ENCODE measurements around the gene CIZ1. TPM values are rescaled to one million over a fixed set of nuclear protein-coding genes. Genes with fewer than 3 reads are reported as not detected.

CIZ1 gene
- total and polyA plus RNA-seq, 2 of the 13 experiments (the other 11 are each of a cell fraction or from before 2014, with no cell fraction given): 30.6 to 50.3 TPM

DNA sequence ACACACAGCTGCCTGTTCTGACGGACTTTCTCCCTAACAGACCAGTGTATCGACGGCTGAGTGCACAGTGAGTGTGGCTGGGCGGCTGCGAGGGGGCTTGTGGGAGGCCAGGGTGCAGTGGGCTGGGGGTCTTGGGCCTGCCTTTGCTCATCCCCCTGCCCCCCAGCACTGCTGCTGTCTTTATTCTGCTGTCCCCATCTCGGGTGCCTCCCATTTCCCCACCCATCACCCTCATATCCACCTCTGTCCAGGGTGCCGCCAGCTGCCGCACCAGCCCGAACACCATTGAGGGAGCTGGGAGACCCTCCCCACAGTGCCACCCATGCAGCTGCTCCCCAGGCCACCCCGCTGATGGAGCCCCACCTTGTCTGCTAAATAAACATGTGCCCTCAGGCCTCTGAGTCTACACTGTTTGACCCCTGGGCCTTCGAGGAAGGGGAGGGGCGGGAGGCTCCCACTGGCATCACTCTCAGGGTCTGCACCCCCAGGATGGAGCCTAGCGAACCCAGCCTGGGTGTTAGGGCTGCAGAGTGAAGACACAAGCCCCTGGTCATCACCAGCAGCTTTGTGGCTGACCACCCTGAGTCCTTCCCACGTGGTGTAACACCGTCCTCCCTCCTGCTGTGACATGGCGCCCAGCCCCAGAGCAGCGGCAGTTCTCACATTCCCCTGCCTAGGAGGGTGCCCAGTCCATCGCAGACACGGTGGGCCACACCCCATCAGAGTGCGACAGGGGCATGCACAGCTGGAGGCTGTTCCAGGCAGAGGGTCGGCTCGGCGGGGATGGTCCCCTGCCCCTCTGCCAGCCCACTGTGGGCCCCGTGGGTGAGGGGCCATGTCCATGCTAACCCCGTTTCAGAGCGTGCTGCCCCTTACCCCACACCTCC, 38.1 kb downstream of the CIZ1 start:
- no peaks in the 10 kb centered on the region for H3K9me3 ChIP-seq (ENCODE audit: low read length)
- DNase-seq (ENCODE audit: low spot score) (no peak), FAIRE-seq (no peak), ATAC-seq (peak; percentile 44)
- H3K36me3 ChIP-seq (replicated peaks in 1 of 2; ENCODE audit: control insufficient read depth in 1 of 2, insufficient read depth in 2 of 2, low read length in 2 of 2): no peaks in the 10 kb centered on the region
- peak overlapping the region; percentile 62 for H3K4me2 ChIP-seq (ENCODE audit: low read depth, low read length)
- H4K20me1 ChIP-seq (ENCODE audit: insufficient read depth, low read length): no peaks in the 10 kb centered on the region
- intact Hi-C loops (cut with micrococcal nuclease; ENCODE audit: unreplicated experiment) (no loop called here), in situ Hi-C loops (cut with HindIII; ENCODE audit: extremely low pct_ligation_motif_present, low pct_unique_long_range_greater_than_20kb) (no loop called here)
- ChIA-PET POLR2A (interaction anchor here (1.8 kb wide), 1 partner anchor 37 kb away, joined by 5 read pairs; no protein-coding TSS in a partner anchor), CTCF (ENCODE audit: low intra/inter-chr PET ratio, low total read pairs) (no interaction called here)
- H3K27ac ChIP-seq (ENCODE audit: extremely low read length, insufficient read depth, low read length): no peak overlapping the region
- peak overlapping the region in 1 of 3 experiments; percentile 53; a peak in 1 of 6 replicates for H3K4me3 ChIP-seq (replicated peaks in 1 of 3; ENCODE audit: insufficient read depth in 1 of 3, low read depth in 2 of 3, low read length in 3 of 3)
- H2AFZ ChIP-seq (ENCODE audit: low read length): peak overlapping the region; percentile 23
- H3K79me2 ChIP-seq (ENCODE audit: insufficient read depth, low read length): no peaks in the 10 kb centered on the region
- peak overlapping the region; percentile 34; the same call in 1 of the 2 replicates for H3K9ac ChIP-seq (ENCODE audit: insufficient read depth, low read depth, low read length)
- peaks cover 58% of the 10 kb centered on the region for H3K4me1 ChIP-seq (ENCODE audit: insufficient read depth, low read length)
- 29% methylated on average over 9 of the region's 26 CpGs for WGBS (ENCODE audit: low lambda C conversion rate)
- BruUV-seq (replicated peaks): no TSS peak
- H3K27me3 ChIP-seq (ENCODE audit: control insufficient read depth in 1 of 2, insufficient read depth in 2 of 2, low read length in 2 of 2): peaks cover 9 to 38% of the 10 kb centered on the region in 2 experiments; a peak in 4 of 5 replicates
- TF ChIP-seq AGO2 (optimal IDR thresholded peaks at IDR 0.05; ENCODE audit: low read depth, low read length) (no peak), ZSCAN5A (CRISPR knock-in tag; IDR thresholded peaks at IDR 0.05; ENCODE audit: borderline replicate concordance) (no peak), SIX1 (CRISPR knock-in tag; IDR thresholded peaks at IDR 0.05; ENCODE audit: borderline replicate concordance) (no peak), JDP2 (CRISPR knock-in tag; IDR thresholded peaks at IDR 0.05; ENCODE audit: borderline replicate concordance) (no peak), BCL3 (CRISPR knock-in tag; IDR thresholded peaks at IDR 0.05) (no peak), BCL6 (CRISPR knock-in tag; IDR thresholded peaks at IDR 0.05) (peak; percentile 40; the same call in 1 of the 2 replicates), ZNF883 (CRISPR knock-in tag; IDR thresholded peaks at IDR 0.05; ENCODE audit: not compliant biosample characterization) (peak; percentile 2), ZNF451 (CRISPR knock-in tag; IDR thresholded peaks at IDR 0.05) (0 out of 2 replicates have a peak, but pooled peaks have one; percentile 42), ZNF543 (CRISPR knock-in tag; IDR thresholded peaks at IDR 0.05) (no peak), PHF21A (CRISPR knock-in tag; IDR thresholded peaks at IDR 0.05) (no peak), ZNF780A (CRISPR knock-in tag; IDR thresholded peaks at IDR 0.05) (no peak), ZSCAN22 (CRISPR knock-in tag; IDR thresholded peaks at IDR 0.05) (no peak)
- TF ChIP-seq, protein P1, sequence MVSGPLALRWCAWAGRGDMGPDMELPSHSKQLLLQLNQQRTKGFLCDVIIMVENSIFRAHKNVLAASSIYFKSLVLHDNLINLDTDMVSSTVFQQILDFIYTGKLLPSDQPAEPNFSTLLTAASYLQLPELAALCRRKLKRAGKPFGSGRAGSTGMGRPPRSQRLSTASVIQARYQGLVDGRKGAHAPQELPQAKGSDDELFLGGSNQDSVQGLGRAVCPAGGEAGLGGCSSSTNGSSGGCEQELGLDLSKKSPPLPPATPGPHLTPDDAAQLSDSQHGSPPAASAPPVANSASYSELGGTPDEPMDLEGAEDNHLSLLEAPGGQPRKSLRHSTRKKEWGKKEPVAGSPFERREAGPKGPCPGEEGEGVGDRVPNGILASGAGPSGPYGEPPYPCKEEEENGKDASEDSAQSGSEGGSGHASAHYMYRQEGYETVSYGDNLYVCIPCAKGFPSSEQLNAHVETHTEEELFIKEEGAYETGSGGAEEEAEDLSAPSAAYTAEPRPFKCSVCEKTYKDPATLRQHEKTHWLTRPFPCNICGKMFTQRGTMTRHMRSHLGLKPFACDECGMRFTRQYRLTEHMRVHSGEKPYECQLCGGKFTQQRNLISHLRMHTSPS (CRISPR knock-in tag; IDR thresholded peaks at IDR 0.05; ENCODE audit: low read depth): peak; percentile 63; the same call in 1 of the 2 replicates
- TF ChIP-seq, protein P2, sequence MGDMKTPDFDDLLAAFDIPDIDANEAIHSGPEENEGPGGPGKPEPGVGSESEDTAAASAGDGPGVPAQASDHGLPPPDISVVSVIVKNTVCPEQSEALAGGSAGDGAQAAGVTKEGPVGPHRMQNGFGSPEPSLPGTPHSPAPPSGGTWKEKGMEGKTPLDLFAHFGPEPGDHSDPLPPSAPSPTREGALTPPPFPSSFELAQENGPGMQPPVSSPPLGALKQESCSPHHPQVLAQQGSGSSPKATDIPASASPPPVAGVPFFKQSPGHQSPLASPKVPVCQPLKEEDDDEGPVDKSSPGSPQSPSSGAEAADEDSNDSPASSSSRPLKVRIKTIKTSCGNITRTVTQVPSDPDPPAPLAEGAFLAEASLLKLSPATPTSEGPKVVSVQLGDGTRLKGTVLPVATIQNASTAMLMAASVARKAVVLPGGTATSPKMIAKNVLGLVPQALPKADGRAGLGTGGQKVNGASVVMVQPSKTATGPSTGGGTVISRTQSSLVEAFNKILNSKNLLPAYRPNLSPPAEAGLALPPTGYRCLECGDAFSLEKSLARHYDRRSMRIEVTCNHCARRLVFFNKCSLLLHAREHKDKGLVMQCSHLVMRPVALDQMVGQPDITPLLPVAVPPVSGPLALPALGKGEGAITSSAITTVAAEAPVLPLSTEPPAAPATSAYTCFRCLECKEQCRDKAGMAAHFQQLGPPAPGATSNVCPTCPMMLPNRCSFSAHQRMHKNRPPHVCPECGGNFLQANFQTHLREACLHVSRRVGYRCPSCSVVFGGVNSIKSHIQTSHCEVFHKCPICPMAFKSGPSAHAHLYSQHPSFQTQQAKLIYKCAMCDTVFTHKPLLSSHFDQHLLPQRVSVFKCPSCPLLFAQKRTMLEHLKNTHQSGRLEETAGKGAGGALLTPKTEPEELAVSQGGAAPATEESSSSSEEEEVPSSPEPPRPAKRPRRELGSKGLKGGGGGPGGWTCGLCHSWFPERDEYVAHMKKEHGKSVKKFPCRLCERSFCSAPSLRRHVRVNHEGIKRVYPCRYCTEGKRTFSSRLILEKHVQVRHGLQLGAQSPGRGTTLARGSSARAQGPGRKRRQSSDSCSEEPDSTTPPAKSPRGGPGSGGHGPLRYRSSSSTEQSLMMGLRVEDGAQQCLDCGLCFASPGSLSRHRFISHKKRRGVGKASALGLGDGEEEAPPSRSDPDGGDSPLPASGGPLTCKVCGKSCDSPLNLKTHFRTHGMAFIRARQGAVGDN (CRISPR knock-in tag; IDR thresholded peaks at IDR 0.05): peak; percentile 40

Data from HepG2 (cell line).